ENCODE data around the gene PM20D2. TPM values are rescaled to one million over a fixed set of nuclear protein-coding genes. Genes with fewer than 3 reads are reported as not detected.
A peak's percentile ranks its signal among the peaks of the same experiment; 100 is the strongest.

Gene PM20D2
- total and polyA plus RNA-seq, 9 donors: 10.0 to 32.0 (median 25.6) TPM

DNA sequence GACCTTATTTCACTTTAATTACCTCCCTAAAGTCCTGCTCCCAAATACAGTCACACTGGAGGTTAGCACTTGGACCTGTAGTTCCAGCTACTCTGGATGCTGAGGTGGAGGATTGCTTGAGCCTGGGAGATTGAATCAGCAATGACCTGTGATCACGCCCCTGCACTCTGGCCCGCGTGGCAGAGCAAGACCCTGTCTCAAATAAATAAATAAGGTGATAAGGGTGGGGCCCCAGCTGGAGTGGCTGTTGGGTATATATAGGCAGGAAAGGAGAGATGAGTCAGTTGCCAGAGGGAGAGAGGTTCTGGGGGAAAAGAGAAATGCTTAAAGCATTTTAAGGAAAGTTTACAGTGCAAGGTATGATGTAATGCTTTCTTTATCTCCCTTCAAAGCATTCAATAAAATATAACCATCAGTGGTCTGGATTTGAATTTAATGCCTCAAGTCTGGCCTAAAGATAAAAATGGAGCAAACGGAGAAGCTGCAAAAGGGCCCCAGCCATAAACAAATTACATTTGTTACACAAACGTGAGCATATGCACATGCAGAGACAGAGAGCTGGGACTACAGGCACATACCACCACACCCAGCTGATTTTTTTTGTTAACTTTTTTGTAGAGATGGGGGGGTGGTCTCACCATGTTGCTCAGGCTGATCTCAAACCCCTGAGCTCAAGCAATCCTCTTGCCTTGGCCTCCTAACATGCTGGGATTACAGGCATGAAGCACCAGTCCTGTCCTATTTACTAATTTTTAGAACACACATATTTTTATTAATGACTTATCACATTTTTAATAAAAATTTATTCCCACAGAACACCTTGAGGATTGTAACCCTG lies 6.1 kb upstream of the PM20D2 start:
- DNase-seq: no peak
- Histone ChIP-seq H3K27ac (no peak overlapping the region), H3K4me1 (ENCODE audit: insufficient read depth) (peaks cover 3% of the 10 kb centered on the region), H3K9me3 (no peaks in the 10 kb centered on the region), H3K4me3 (no peak overlapping the region), H3K27me3 (no peaks in the 10 kb centered on the region), H3K36me3 (no peaks in the 10 kb centered on the region)
- WGBS, 3 donors: 85 to 88% (median 86%) methylated on average over 5 of the region's 5 CpGs
- intact Hi-C loops (cut with DNase I): loop anchor here in 2 of 4 donors (10.0 kb wide), 1 partner anchor 55 kb away; the partner anchor contains the start of gene PNRC1 (in 2 of the 2)
- TF ChIP-seq, protein P1, sequence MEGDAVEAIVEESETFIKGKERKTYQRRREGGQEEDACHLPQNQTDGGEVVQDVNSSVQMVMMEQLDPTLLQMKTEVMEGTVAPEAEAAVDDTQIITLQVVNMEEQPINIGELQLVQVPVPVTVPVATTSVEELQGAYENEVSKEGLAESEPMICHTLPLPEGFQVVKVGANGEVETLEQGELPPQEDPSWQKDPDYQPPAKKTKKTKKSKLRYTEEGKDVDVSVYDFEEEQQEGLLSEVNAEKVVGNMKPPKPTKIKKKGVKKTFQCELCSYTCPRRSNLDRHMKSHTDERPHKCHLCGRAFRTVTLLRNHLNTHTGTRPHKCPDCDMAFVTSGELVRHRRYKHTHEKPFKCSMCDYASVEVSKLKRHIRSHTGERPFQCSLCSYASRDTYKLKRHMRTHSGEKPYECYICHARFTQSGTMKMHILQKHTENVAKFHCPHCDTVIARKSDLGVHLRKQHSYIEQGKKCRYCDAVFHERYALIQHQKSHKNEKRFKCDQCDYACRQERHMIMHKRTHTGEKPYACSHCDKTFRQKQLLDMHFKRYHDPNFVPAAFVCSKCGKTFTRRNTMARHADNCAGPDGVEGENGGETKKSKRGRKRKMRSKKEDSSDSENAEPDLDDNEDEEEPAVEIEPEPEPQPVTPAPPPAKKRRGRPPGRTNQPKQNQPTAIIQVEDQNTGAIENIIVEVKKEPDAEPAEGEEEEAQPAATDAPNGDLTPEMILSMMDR (IDR thresholded peaks at IDR 0.05): no peak
- TF ChIP-seq POLR2A (IDR thresholded peaks at IDR 0.05) (no peak), EP300 (IDR thresholded peaks at IDR 0.05) (no peak)

DNA sequence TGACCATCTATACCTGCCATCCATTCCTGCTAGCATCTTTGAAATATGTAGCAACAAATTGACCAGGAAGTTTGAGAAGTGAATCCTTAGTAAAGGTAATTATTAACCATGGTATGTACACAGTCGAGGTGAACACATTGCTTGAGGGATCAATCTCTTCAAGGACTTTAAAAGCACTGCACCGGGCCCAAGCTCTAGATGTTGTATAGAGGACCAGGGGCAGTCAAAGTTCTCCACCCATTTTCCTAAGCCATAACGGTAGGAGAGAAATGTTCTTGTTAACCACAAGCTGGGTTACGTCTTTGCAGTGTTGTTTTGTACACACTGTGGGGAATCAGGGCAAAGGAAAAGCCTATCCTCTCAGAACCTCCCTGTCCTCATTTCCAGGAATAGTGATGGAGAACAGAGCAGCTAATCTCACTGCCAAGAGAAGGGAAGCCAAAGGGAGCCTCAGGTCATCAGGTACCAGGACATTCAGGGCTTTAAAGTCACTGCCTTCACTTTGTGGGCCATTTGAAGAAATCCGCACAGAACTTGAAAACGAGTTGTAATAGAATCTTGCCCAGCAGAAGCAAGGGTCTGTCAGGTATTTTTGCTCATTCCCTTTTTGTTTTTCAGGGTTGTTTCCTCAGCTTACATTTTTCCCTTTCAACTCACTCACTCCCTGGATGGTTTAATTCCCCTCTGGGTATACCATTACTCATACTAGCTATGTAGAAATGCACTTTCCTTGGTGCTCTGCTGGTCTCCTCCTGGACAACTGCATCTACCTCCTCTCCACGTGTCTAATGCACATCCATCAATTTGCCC lies 5.3 kb upstream of the PM20D2 start:
- H3K27me3 ChIP-seq: no peaks in the 10 kb centered on the region
- no peak overlapping the region for H3K27ac ChIP-seq
- no peaks in the 10 kb centered on the region for H3K9me3 ChIP-seq
- intact Hi-C loops (cut with DNase I): loop anchor here in 2 of 4 donors (10.0 kb wide), 1 partner anchor 56 kb away; the partner anchor contains the start of gene PNRC1 (in 2 of the 2)
- no peaks in the 10 kb centered on the region for H3K36me3 ChIP-seq
- no peak for DNase-seq
- H3K4me3 ChIP-seq: no peak overlapping the region
- WGBS, 3 donors: 47 to 56% (median 53%) methylated on average over 7 of the region's 7 CpGs
- peaks cover 3% of the 10 kb centered on the region for H3K4me1 ChIP-seq (ENCODE audit: insufficient read depth)
- TF ChIP-seq, protein P1 (IDR thresholded peaks at IDR 0.05): no peak
- no peak for TF ChIP-seq POLR2A (IDR thresholded peaks at IDR 0.05)
- TF ChIP-seq EP300 (IDR thresholded peaks at IDR 0.05): no peak

DNA sequence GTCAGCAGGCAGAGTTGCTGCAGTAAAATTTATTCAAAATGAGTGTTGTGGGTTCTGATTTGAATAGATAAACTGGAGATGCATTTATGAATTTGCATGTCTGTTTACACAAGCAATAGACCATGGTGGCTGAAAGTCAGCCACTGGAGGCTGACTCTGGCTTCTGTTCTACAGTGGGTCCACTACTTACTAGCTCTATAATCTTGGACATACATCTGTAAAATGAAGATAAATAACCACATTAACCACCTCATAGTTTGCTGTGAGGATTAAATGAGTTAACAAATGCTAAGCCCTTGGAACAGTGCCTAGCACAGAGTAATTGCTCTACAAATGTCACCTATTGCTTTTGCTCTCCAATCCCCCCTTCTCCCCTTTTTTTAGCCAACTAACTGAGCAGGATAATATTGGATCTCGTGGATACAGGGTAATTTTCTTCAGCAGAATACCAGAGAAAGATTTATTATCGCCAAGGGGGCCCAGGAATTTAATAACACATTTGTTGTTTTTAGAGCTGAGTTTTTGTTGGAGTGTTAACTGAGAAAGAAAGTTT lies 1.4 kb upstream of the PM20D2 start:
- intact Hi-C loops (cut with DNase I): loop anchor here in 2 of 4 donors (10.0 kb wide), 1 partner anchor 60 kb away; the partner anchor contains the start of gene PNRC1 (in 2 of the 2)
- peaks cover 6% of the 10 kb centered on the region for H3K4me1 ChIP-seq (ENCODE audit: insufficient read depth)
- H3K27ac ChIP-seq: peak overlapping the region in 1 of 2 donors; percentile 19
- no peaks in the 10 kb centered on the region for H3K36me3 ChIP-seq
- no peak overlapping the region for H3K4me3 ChIP-seq
- DNase-seq: no peak
- whole genome bisulfite sequencing, 3 donors: 6 to 12% (median 10%) methylated on average over 2 of the region's 2 CpGs
- TF ChIP-seq POLR2A (IDR thresholded peaks at IDR 0.05): no peak
- no peak for TF ChIP-seq EP300 (IDR thresholded peaks at IDR 0.05)
- H3K27me3 ChIP-seq: no peaks in the 10 kb centered on the region
- no peaks in the 10 kb centered on the region for H3K9me3 ChIP-seq

DNA sequence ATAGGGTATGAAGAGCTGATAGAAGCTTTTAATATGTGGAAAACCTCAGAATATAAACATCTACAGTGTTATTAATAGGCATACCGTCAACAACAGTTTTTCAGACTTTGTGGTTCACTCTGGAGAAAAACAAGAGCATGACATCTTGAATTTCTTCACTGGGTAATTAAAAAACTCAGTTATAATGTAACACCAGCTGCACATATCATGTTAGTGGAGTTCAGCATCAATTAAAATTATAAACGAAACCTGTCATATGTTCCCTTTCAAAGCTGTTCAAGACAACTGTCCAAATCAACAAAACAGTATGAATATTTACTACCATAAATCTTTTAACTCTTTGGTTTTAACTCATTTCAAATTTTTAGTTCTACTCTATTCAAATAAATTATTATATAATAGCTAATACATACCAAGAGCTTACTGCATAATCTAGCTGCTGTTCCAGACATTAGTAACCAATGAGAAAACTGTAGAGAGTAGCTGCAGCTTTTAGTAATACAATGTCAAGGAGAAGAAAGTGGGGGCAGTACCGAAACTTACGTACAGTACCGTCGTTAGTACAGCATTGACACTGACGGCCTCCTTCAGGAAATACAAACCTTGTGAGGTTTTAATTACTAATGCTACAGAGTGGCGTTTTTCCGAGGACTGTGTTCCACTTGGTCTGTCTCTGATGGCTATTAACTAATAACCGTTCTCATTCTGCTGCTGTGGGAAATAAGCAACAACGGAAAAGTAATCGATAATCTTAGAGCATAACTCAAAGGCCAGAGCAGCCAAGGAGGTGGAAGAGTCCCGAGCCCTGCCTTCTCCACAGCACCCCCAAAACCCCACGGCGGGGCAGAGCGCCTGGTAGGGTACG lies 532 bp upstream of the PM20D2 start:
- DNase-seq: no peak
- no peaks in the 10 kb centered on the region for H3K36me3 ChIP-seq
- intact Hi-C loops (cut with DNase I): loop anchor here in 2 of 4 donors (10.0 kb wide), 1 partner anchor 61 kb away; the partner anchor contains the start of gene PNRC1 (in 2 of the 2)
- H3K4me1 ChIP-seq (ENCODE audit: insufficient read depth): peaks cover 6% of the 10 kb centered on the region
- H3K4me3 ChIP-seq: peak overlapping the region; percentile 77
- WGBS, 3 donors: 0 to 2% (median 1%) methylated on average over 17 of the region's 17 CpGs
- peak overlapping the region; percentile 82 to 97 for H3K27ac ChIP-seq
- TF ChIP-seq POLR2A (IDR thresholded peaks at IDR 0.05) (no peak), EP300 (IDR thresholded peaks at IDR 0.05) (no peak)
- H3K9me3 ChIP-seq: no peaks in the 10 kb centered on the region
- no peaks in the 10 kb centered on the region for H3K27me3 ChIP-seq
